Activated CD4-positive, CD25-positive, alpha-beta regulatory T cell treated with anti-CD3 and anti-CD28 coated beads, Interleukin-2, amount 50 U/mL, for 72 hours (primary cell): ENCODE data around the gene PTPRN2.
"Not testable (repeated sequence)": the region's sequence is repeated elsewhere in the genome, so short reads cannot be mapped to it uniquely, and the experiment has no call there.

Experiments
- DNase-seq: peaks from one replicate; pipeline ENCODE4 v3.0.0; 2021

Gene PTPRN2

DNA sequence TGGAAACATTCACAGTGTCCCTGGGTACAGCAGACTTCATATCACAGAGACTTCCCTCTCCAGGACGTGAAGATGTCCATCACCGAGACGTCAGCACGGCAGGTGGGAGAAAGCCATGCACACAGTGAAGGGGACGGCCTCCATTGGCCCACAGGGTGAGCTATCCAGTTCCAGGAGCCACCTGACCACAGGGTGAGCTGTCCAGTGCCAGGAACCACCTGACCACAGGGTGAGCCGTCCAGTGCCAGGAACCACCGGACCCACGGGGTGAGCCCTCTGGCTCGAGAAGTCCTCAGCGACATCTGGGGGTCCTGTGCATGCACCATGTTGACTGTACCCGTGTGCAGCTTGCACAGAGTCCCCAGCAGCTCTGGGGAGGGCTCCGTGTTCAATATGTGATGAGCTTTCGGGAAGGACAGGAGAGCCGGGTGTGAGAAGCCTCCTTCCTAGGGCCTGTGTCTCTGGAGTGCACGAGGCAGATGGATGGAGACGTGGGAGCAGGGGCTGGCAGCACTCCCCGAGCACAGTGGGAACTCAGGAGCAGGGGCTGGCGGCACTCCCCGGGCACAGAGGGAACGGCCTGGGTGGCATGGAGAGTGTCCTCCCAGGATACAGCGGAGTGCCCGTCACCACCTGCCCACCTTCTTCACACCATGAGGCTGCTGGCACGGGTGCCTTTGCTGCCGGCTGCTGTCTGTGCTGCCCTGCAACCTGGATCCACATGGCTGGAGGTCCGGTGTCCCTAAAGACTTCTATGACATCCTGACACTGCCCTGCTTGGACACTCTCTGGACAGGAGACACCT is 634.6 kb downstream of the PTPRN2 start:
- no peak for DNase-seq

- no peak for DNase-seq
Observed at GRCh38 chr7:157952050-157952667, 635.5 kb downstream of the PTPRN2 start.

GRCh38 chr7:157951300-157952049 is 636.1 kb downstream of the PTPRN2 start:
- DNase-seq, result no peak

GRCh38 chr7:157949711-157950110 is 637.9 kb downstream of the PTPRN2 start:
- DNase-seq, result no peak

- no peak for DNase-seq
Observed at GRCh38 chr7:157947504-157947903, 640.1 kb downstream of the PTPRN2 start.

GRCh38 chr7:157946398-157947060 is 641.1 kb downstream of the PTPRN2 start:
- DNase-seq, result no peak

DNA sequence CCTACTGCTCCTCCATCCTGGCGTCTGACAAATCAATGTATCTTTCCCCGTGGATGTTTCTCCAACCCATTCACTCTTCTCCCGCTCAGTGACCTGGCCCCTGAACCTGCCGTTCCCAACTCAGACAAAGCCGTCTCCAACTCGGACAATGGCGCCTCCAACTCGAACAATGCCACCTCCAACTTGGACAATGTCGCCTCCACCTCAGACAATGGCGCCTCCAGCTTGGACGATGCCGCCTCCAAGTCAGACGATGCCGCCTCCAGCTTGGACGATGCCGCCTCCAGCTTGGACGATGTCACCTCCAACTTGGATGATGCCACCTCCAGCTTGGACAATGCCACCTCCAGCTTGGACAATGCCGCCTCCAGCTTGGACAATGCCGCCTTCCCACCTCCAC is 642.2 kb downstream of the PTPRN2 start:
- no peak for DNase-seq

- DNase-seq, result no peak
Observed at GRCh38 chr7:157944734-157945291, 642.8 kb downstream of the PTPRN2 start.

- no peak for DNase-seq
Observed at GRCh38 chr7:157944051-157944450, 643.6 kb downstream of the PTPRN2 start.

DNA sequence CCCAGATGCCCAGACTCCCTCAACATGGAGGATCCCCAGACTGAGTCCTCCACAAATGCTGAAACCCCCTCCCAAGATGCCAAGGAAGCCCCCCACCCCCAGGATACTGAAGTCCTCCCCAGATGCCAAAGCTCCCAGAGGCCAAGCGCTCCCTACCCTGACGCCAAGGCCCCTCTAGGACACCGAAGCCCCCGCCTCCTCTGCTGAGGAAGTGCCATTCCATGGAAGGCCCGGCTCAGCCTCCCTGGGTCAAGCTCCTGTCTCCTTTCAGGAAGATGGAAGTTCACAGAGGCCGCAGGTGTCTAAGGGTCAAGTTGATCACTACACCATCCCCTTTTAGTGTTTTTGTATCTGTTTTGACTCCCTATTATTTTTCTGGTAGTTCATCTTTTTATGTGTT is 644.1 kb downstream of the PTPRN2 start:
- no peak for DNase-seq

DNA sequence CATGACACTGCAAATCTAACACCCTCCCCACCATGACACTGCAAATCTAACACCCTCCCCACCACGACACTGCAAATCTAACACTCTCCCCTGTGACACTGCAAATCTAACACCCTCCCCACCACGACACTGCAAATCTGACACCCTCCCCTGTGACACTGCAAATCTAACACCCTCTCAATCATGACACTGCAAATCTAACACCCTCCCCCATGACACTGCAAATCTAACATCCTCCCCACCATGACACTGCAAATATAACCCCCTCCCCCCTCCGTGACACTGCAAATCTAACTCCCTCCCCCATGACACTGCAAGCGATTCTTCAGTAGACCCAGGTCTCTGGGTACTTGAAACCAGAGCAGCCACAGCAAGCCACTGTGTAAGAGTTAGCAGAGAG is 646.4 kb downstream of the PTPRN2 start:
- no peak for DNase-seq

- DNase-seq, result no peak
Observed at GRCh38 chr7:157940497-157940896, 647.1 kb downstream of the PTPRN2 start.

- no peak for DNase-seq
Observed at GRCh38 chr7:157938211-157938610, 649.4 kb downstream of the PTPRN2 start.

DNA sequence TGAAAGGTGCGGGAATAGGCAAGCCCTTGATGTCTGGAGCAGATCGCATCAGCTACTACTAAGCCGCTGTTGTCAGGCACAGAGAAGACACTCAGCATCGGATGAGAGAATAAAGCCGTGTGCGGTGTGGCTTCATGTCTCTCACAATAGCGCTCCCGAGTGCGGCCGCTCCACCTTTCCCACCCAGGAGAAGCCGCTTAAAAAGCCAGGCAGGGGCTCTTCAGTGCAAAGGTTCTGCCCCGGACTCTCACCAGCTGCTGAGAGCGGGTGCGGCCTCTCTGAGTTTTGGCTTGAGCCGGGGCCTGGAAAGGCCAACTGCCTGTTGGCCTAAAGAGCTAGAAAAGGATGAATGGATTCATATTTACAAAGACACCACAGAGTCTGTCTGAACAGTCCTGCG is 650.2 kb downstream of the PTPRN2 start:
- DNase-seq, result no peak

DNA sequence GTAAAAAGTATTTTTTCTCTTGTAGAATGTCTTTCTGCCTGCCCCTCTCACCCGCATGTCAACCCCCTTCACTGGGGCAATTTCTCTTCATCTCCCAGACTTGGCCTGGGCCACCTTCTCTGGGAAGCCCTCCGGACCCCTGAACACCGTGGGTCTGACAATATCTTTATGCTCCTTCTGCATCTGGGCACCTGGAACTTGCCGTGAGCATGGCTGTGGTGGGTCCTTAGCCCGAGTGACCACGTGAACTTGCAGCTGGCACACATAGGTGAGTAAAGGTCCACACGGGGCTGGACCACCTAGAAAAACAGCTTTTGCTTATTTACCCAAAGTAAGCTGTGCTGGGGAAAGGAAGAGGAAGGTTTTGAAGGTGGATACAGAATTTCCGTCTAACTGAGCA is 650.6 kb downstream of the PTPRN2 start:
- DNase-seq, result no peak

GRCh38 chr7:157935721-157936120 is 651.9 kb downstream of the PTPRN2 start:
- DNase-seq, result not testable (repeated sequence)

DNA sequence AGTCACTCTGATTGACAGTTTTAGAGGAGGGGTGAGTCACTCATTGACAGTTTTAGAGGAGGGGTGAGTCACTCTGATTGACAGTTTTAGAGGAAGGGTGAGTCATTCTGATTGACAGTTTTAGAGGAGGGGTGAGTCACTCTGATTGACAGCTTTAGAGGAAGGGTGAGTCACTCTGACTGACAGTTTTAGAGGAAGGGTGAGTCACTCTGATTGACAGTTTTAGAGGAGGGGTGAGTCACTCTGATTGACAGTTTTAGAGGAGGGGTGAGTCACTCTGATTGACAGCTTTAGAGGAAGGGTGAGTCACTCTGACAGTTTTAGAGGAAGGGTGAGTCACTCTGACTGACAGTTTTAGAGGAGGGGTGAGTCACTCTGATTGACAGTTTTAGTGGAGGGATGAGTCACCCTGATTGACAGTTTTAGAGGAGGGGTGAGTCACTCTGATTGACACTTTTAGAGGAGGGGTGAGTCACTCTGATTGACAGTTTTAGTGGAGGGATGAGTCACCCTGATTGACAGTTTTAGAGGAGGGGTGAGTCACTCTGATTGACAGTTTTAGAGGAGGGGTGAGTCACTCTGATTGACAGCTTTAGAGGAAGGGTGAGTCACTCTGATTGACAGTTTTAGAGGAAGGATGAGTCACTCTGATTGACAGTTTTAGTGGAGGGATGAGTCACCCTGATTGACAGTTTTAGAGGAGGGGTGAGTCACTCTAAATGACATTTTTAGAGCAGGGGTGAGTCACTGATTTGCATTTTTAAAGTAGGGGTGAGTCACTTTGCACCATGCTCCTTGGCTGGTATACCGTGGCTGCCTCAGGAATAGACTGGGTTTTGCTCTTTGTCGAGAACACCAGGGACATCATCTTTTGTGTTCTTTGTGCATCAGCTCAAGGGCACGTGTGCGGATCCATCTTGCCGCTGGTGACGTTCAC is 654.1 kb downstream of the PTPRN2 start:
- not testable (repeated sequence) for DNase-seq

DNA sequence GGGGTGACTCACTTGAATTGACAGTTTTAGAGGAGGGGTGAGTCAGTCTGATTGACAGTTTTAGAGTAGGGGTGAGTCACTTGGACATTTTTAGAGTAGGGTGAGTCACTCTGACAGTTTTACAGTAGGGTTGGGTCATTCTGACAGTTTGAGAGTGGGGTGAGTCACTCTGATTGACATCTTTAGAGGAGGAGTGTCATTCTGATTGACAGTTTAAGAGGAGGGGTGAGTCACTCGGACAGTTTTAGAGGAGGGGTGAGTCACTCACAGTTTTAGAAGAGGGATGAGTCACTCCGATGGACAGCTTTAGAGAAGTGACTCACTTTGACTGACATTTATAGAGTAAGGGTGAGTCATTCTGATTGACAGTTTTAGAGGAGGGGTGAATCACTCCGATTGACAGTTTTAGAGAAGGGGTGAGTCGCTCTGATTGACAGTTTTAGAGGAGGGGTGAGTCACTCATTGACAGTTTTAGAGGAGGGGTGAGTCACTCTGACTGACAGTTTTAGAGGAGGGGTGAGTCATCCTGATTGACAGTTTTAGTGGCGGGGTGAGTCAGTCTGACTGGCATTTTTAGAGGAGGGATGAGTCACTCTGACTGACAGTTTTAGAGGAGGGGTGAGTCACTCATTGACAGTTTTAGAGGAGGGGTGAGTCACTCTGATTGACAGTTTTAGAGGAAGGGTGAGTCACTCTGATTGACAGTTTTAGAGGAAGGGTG is 655.0 kb downstream of the PTPRN2 start:
- no peak for DNase-seq

DNA sequence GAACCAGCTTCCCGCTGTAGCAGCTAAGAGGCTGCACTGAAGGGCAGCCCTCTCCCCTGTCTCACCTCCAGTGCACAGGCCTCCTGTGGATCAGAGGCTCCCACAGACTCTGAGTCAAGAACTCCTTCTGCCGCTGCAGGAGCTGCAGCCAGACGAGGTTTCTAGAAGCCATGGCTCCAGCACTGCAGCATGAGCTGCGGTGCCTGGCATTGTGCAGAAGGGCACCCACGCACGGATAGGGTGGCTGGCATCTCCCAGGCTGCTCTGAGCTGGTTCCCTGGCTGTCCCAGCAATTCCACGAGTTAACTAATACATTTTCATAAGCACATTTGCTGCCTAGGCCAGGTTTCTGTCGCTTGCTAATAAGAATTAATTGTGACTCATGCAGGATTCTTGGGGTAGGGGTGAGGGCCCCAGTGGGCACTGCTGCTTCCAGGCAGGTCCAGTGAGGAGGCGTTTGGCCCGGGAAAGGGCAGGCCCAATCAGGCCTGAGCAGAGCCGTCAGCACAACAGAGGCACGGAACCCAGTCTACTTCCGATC is 656.6 kb downstream of the PTPRN2 start:
- no peak for DNase-seq

GRCh38 chr7:157930441-157930840 is 657.2 kb downstream of the PTPRN2 start:
- no peak for DNase-seq

DNA sequence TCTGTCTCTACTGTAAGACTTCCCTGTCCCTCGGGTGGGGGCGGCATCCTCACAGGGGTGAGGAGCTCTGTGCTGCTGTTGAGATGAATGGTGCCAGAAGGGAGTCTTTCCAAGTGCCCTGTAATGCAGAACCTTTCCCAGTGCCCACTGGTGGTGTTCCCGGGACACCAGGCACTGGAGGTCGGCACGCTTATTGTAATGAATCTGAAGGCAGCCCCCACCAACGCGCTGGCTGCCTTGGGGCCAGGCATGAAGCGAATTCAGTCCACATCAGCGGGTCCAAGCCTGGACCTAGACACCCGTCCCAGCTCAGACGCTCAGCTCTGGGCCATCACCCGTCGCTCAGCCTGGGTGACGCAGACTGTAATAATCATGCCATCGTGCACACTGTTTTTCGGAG is 658.0 kb downstream of the PTPRN2 start:
- DNase-seq, result no peak
